B cell (primary cell): ENCODE data around the gene ATAD1. TPM values are rescaled to one million over a fixed set of nuclear protein-coding genes. Genes with fewer than 3 reads are reported as not detected.

Source experiments
- ATAC-seq: fragments of 200-7000 bp; cut with Tn5 transposase; one replicate; pipeline ENCODE4 v1.10.0; 2021; ENCODE audit warnings: low read depth, mild to moderate bottlenecking, moderate number of reproducible peaks, moderate library complexity
- CTCF ChIA-PET: fragments of 350-600 bp; sonication (Branson Sonifier 250); formaldehyde crosslinking; loops from one replicate; lab custom pipeline; 2021; ENCODE audit warnings: antibody characterized with exemption, inconsistent platforms; lab: Charles Lee
- POLR2A ChIA-PET: fragments of 350-600 bp; sonication (Branson Sonifier 250); formaldehyde crosslinking; loops from one replicate; lab custom pipeline; 2021; ENCODE audit warnings: antibody characterized with exemption; lab: Charles Lee
- DNase-seq: peaks from one replicate; pipeline ENCODE4 v3.0.0; 2013
- H2AFZ ChIP-seq: 2 replicates; pipeline ENCODE4 v1.6.1; 2012; ENCODE audit warnings: mild to moderate bottlenecking, low read depth, low read length; ENCODE audit not compliant: insufficient read depth, poor library complexity, severe bottlenecking
- H3K27ac ChIP-seq, 2 donors: 1 replicate in 1 of 2; 2 replicates in 1 of 2; pipeline ENCODE4 v1.5.1; 2012 to 2013; ENCODE audit warnings: low read length in 2 of 2, mild to moderate bottlenecking in 2 of 2, moderate library complexity in 1 of 2
- H3K27me3 ChIP-seq, 4 experiments: fragments of 200-600 bp in 1 of 4; sonication (generic) in 1 of 4; replicated peaks in 1 of 4; 1 replicate in 2 of 4; 2 replicates in 2 of 4; pipeline versions ENCODE4 v1.6.1 to v1.7.0; 2013 to 2016; ENCODE audit warnings: low read length in 3 of 4, mild to moderate bottlenecking in 2 of 4, mixed read lengths in 1 of 4, moderate library complexity in 1 of 4; ENCODE audit not compliant: insufficient read depth in 4 of 4, control insufficient read depth in 3 of 4; ENCODE audit errors: control extremely low read depth in 1 of 4
- H3K36me3 ChIP-seq, 2 experiments: replicated peaks in 1 of 2; 1 replicate in 1 of 2; 2 replicates in 1 of 2; pipeline versions ENCODE4 v1.6.1 to v1.7.1; 2013; ENCODE audit warnings: low read length in 1 of 2; ENCODE audit not compliant: insufficient read depth in 2 of 2, control insufficient read depth in 1 of 2; ENCODE audit errors: control extremely low read depth in 1 of 2, extremely low read depth in 1 of 2
- H3K4me1 ChIP-seq, 2 donors: fragments of 200-600 bp in 1 of 2; sonication (generic) in 1 of 2; 1 replicate in 1 of 2; 2 replicates in 1 of 2; pipeline versions ENCODE4 v1.5.1 to v1.6.1; 2013 to 2017; ENCODE audit warnings: low read length in 2 of 2; ENCODE audit not compliant: control insufficient read depth in 2 of 2, insufficient read depth in 2 of 2
- H3K4me2 ChIP-seq: replicated peaks from 2 replicates; pipeline ENCODE3; 2012; ENCODE audit warnings: mild to moderate bottlenecking, low read depth, low read length; ENCODE audit not compliant: poor library complexity, severe bottlenecking
- H3K4me3 ChIP-seq, 5 experiments: fragments of 200-600 bp in 1 of 5; sonication (generic) in 1 of 5; 1 replicate in 3 of 5; 2 replicates in 2 of 5; pipeline versions ENCODE4 v1.5.1 to v1.7.0; 2011 to 2016; ENCODE audit warnings: low read length in 4 of 5, mild to moderate bottlenecking in 4 of 5, low read depth in 2 of 5, control low read depth in 1 of 5, moderate library complexity in 1 of 5; ENCODE audit not compliant: insufficient read depth in 1 of 5; ENCODE audit errors: control extremely low read depth in 1 of 5, extremely low read depth in 1 of 5
- H3K79me2 ChIP-seq: fragments of 200-600 bp; sonication (generic); one replicate; pipeline ENCODE4 v1.6.0; 2016; ENCODE audit warnings: low read length; ENCODE audit not compliant: control insufficient read depth, insufficient read depth
- H3K9ac ChIP-seq: fragments of 200-600 bp; sonication (generic); 2 replicates; pipeline ENCODE4 v1.6.1; 2017; ENCODE audit warnings: mild to moderate bottlenecking, low read length, moderate library complexity
- H3K9me3 ChIP-seq, 3 donors: one replicate each; pipeline versions ENCODE4 v1.6.1 to v1.7.1; 2013; ENCODE audit warnings: low read length in 2 of 3; ENCODE audit not compliant: control insufficient read depth in 2 of 3, insufficient read depth in 1 of 3; ENCODE audit errors: control extremely low read depth in 1 of 3
- H4K20me1 ChIP-seq: 2 replicates; pipeline ENCODE4 v1.6.0; 2012; ENCODE audit warnings: mild to moderate bottlenecking, low read length; ENCODE audit not compliant: insufficient read depth, control insufficient read depth, poor library complexity, severe bottlenecking
- H3K27ac Mint-ChIP-seq: one replicate; pipeline ENCODE4 v1.8.0; 2021; ENCODE audit warnings: mixed read lengths
- H3K27me3 Mint-ChIP-seq: one replicate; pipeline ENCODE4 v1.8.0; 2021; ENCODE audit warnings: mixed read lengths
- H3K4me1 Mint-ChIP-seq: one replicate; pipeline ENCODE4 v1.8.0; 2021; ENCODE audit warnings: mixed read lengths
- H3K4me3 Mint-ChIP-seq: one replicate; pipeline ENCODE4 v1.8.0; 2021; ENCODE audit warnings: mixed read lengths
- H3K9me3 Mint-ChIP-seq: one replicate; pipeline ENCODE4 v1.8.0; 2022; ENCODE audit warnings: mixed read lengths; ENCODE audit not compliant: insufficient read depth
- EZH2 ChIP-seq: IDR thresholded peaks from 2 replicates; pipeline ENCODE4 v1.6.1; 2012; ENCODE audit warnings: borderline replicate concordance, low read depth, mild to moderate bottlenecking, moderate library complexity, low read length; ENCODE audit not compliant: insufficient read depth, poor library complexity, severe bottlenecking
- WGBS: methylation state at CpG from one replicate; pipeline ENCODE4 v1.1.5; 2013; ENCODE audit warnings: missing lambda C conversion rate; ENCODE audit not compliant: insufficient coverage; 5-methylcytosine and 5-hydroxymethylcytosine counted together
- intact Hi-C: fragments of 100-400 bp; cut with micrococcal nuclease; formaldehyde crosslinking; loops from one replicate; pipeline ENCODE4 v1.10.0; 2022
- polyA plus RNA-seq: library from polyadenylated mRNA; depleted of rRNA; stranded (reverse); fragments of >200 nt; gene quantifications from 2 replicates; pipeline ENCODE4 v1.2.3, GENCODE V29; 2012
- total RNA-seq, 2 donors: library from RNA; stranded (reverse); fragments of 120-200 nt in 1 of 2; gene quantifications; 1 replicate in 1 of 2; 2 replicates in 1 of 2; pipeline versions ENCODE4 v1.2.3 to v1.2.4, GENCODE V29; 2013 to 2022
- TF ChIP-seq, protein P1 (sequence below): fragments of 200-600 bp; IDR thresholded peaks from one replicate; pipeline ENCODE4 v1.8.0; 2022; ENCODE audit warnings: antibody characterized with exemption, mild to moderate bottlenecking

The ATAD1 gene
- total and polyA plus RNA-seq, 2 donors (not counting 1 experiment from before 2014, with no cell fraction given): 6.1 to 44.9 TPM

DNA sequence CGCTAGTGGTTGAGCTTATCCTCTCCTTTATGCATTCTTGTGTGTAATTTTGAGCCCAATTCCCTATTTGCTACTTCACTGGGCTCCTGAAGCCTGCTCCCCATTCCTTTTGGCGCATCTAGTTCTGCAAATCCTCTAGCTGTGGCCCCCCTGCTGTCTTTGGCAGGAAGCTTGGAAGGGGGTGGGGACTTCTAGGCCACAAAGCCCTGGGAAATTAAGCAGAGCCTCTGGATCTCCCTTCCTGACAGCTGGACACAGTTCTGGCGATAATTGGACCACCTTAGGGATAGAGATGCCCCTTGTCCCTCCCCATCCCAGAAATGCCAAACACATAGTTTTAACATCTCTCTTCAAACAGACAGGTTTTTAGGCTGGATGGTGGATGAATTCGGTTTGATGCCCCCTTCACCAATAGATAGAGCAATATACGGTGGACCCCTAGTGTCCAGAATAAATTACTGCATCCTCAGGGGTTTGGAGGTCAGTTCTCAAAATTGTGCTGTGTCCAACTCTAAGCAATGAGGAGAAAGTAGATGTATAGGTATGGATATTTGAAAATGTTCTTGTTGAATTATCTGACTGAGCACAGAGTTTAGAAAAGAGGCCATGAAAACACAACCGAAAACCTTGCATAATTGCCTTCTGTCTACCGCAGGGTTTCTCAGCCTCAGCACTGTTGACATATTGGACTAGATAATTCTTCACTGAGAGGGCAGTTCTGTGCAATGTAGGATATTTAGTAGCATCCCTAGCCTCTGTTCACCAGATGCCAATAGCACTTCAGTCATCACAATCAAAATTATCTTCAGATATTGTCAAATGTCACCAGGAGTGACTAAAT, 82.8 kb downstream of the ATAD1 start:
- Histone ChIP-seq H3K9me3 (no peaks in the 10 kb centered on the region), H3K4me2 (no peak overlapping the region), H3K36me3 (no peaks in the 10 kb centered on the region), H3K4me1 (no peaks in the 10 kb centered on the region), H3K27me3 (peaks cover 0 to 13% (median 3%) of the 10 kb centered on the region in 4 experiments), H4K20me1 (no peaks in the 10 kb centered on the region), H3K9ac (no peak overlapping the region), H2AFZ (no peak overlapping the region), H3K4me3 (no peak overlapping the region), H3K79me2 (no peaks in the 10 kb centered on the region), H3K27ac (no peak overlapping the region)
- no peaks in the 10 kb centered on the region for H3K4me1 Mint-ChIP-seq
- H3K4me3 Mint-ChIP-seq: no peak overlapping the region
- ATAC-seq (peak; percentile 58), DNase-seq (peak; percentile 35)
- no peaks in the 10 kb centered on the region for H3K9me3 Mint-ChIP-seq
- ChIA-PET CTCF (interaction anchor here (0.7 to 1.3 kb wide), 3 partner anchors 16 to 925 kb away, joined by 4 to 7 read pairs (median 4); no protein-coding TSS in a partner anchor), POLR2A (no interaction called here)
- intact Hi-C loops: no loop called here
- H3K27me3 Mint-ChIP-seq: peaks cover 17% of the 10 kb centered on the region
- TF ChIP-seq EZH2: no peak
- TF ChIP-seq, protein P1, sequence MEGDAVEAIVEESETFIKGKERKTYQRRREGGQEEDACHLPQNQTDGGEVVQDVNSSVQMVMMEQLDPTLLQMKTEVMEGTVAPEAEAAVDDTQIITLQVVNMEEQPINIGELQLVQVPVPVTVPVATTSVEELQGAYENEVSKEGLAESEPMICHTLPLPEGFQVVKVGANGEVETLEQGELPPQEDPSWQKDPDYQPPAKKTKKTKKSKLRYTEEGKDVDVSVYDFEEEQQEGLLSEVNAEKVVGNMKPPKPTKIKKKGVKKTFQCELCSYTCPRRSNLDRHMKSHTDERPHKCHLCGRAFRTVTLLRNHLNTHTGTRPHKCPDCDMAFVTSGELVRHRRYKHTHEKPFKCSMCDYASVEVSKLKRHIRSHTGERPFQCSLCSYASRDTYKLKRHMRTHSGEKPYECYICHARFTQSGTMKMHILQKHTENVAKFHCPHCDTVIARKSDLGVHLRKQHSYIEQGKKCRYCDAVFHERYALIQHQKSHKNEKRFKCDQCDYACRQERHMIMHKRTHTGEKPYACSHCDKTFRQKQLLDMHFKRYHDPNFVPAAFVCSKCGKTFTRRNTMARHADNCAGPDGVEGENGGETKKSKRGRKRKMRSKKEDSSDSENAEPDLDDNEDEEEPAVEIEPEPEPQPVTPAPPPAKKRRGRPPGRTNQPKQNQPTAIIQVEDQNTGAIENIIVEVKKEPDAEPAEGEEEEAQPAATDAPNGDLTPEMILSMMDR: peak; percentile 79
- 86% methylated on average over 1 of the region's 7 CpGs for WGBS
- no peak overlapping the region for H3K27ac Mint-ChIP-seq

DNA sequence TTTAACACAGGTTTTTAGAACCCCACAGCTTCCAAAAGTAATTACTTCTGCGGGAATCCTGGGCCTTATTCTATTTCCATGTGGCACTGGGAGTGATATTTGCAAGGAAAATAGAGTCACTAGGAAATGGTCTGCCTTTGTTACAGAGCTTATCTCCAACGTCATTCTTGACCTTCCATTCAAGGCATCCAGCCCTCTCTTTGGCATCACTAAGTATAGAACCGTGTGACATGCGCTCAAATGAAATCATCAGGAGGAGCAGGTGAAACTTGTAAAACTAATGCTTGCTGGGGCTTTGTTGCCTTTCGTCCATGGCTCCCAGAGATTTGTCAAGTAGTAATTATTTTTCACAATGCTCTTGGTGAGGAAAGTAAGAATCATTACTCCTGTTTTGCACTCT, 84.9 kb downstream of the ATAD1 start:
- H3K9ac ChIP-seq: no peak overlapping the region
- H3K27me3 ChIP-seq: no peaks in the 10 kb centered on the region
- no peak overlapping the region for H3K27ac ChIP-seq
- H4K20me1 ChIP-seq: no peaks in the 10 kb centered on the region
- H3K79me2 ChIP-seq: no peaks in the 10 kb centered on the region
- WGBS: 83% methylated on average over 1 of the region's 5 CpGs
- intact Hi-C loops: no loop called here
- ATAC-seq: no peak
- POLR2A ChIA-PET: no interaction called here
- H3K4me1 ChIP-seq: no peaks in the 10 kb centered on the region
- CTCF ChIA-PET: no interaction called here
- H3K9me3 ChIP-seq: no peaks in the 10 kb centered on the region
- H3K27ac Mint-ChIP-seq: no peak overlapping the region
- no peaks in the 10 kb centered on the region for H3K36me3 ChIP-seq
- H3K4me1 Mint-ChIP-seq: no peaks in the 10 kb centered on the region
- no peak for DNase-seq
- no peaks in the 10 kb centered on the region for H3K9me3 Mint-ChIP-seq
- no peak overlapping the region for H3K4me2 ChIP-seq
- TF ChIP-seq, protein P1: no peak
- no peak for TF ChIP-seq EZH2
- H2AFZ ChIP-seq: no peak overlapping the region
- H3K4me3 ChIP-seq: no peak overlapping the region
- no peak overlapping the region for H3K4me3 Mint-ChIP-seq
- peaks cover 11% of the 10 kb centered on the region for H3K27me3 Mint-ChIP-seq
